ENCODE data around the gene OSBPL3.

- no peak for TF ChIP-seq EP300 (conservative IDR thresholded peaks at IDR 0.05; ENCODE audit: poor library complexity, severe bottlenecking)
- TF ChIP-seq CTCF (IDR thresholded peaks at IDR 0.05; ENCODE audit: poor library complexity, severe bottlenecking) = no peak
- TF ChIP-seq TAF1 (IDR thresholded peaks at IDR 0.05; ENCODE audit: low read depth) = no peak
- no peak for TF ChIP-seq POLR2AphosphoS5 (IDR thresholded peaks at IDR 0.05)
- no peak for TF ChIP-seq RAD21 (conservative IDR thresholded peaks at IDR 0.05)
- TF ChIP-seq REST (IDR thresholded peaks at IDR 0.05; ENCODE audit: borderline replicate concordance) = no peak
- TF ChIP-seq EZH2 (IDR thresholded peaks at IDR 0.05; ENCODE audit: borderline replicate concordance, insufficient read depth, low read length, poor library complexity, severe bottlenecking) = no peak
- TF ChIP-seq MXI1 (conservative IDR thresholded peaks at IDR 0.05; ENCODE audit: poor library complexity, severe bottlenecking) = no peak
- no peak for TF ChIP-seq SMC3 (conservative IDR thresholded peaks at IDR 0.05; ENCODE audit: poor library complexity)
These were observed 190.9 kb downstream of the OSBPL3 start for GRCh38 chr7:24788961-24789576.

All from neural cell (in vitro differentiated cells).